CD14-positive monocyte (primary cell): ENCODE results near the gene FAM53B. TPM values are rescaled to one million over a fixed set of nuclear protein-coding genes. Genes with fewer than 3 reads are reported as not detected.

Experiments used
- DNase-seq, 3 donors: peaks; one replicate each; pipeline ENCODE4 v3.0.0-alpha.2; 2011 to 2022
- H2AFZ ChIP-seq: 2 replicates; pipeline ENCODE4 v1.6.0; 2012; ENCODE audit warnings: mild to moderate bottlenecking, low read depth, low read length, inconsistent platforms; ENCODE audit not compliant: insufficient read depth, poor library complexity, severe bottlenecking
- H3K27ac ChIP-seq, 2 donors: 1 replicate in 1 of 2; 2 replicates in 1 of 2; pipeline ENCODE4 v1.5.1; 2012 to 2013; ENCODE audit warnings: low read length in 2 of 2, control low read depth in 1 of 2, inconsistent platforms in 1 of 2, low read depth in 1 of 2, mild to moderate bottlenecking in 1 of 2
- H3K27me3 ChIP-seq, 2 donors: one replicate each; pipeline versions ENCODE4 v1.6.0 to v1.6.1; 2011 to 2013; ENCODE audit warnings: low read length in 2 of 2; ENCODE audit not compliant: control insufficient read depth in 2 of 2, insufficient read depth in 2 of 2
- H3K36me3 ChIP-seq, 2 donors: replicated peaks in 1 of 2; 1 replicate in 1 of 2; 2 replicates in 1 of 2; pipeline versions ENCODE4 v1.5.1 to v1.6.1; 2012 to 2013; ENCODE audit warnings: low read length in 2 of 2, control low read depth in 1 of 2, inconsistent platforms in 1 of 2, mild to moderate bottlenecking in 1 of 2; ENCODE audit not compliant: insufficient read depth in 2 of 2, control insufficient read depth in 1 of 2
- H3K4me1 ChIP-seq, 2 donors: 1 replicate in 1 of 2; 2 replicates in 1 of 2; pipeline versions ENCODE4 v1.5.1 to v1.6.1; 2012 to 2013; ENCODE audit warnings: low read length in 2 of 2, control low read depth in 1 of 2, inconsistent platforms in 1 of 2, mild to moderate bottlenecking in 1 of 2, moderate library complexity in 1 of 2; ENCODE audit not compliant: insufficient read depth in 2 of 2, control insufficient read depth in 1 of 2
- H3K4me2 ChIP-seq: replicated peaks from 2 replicates; pipeline ENCODE3; 2012; ENCODE audit warnings: low read length, moderate library complexity, mild to moderate bottlenecking; ENCODE audit not compliant: poor library complexity, severe bottlenecking; ENCODE audit errors: extremely low read depth
- H3K4me3 ChIP-seq, 3 experiments: fragments of 200-600 bp in 1 of 3; sonication (generic) in 1 of 3; replicated peaks in 1 of 3; 1 replicate in 2 of 3; 2 replicates in 1 of 3; pipeline ENCODE4 v1.5.1; 2011 to 2013; ENCODE audit warnings: low read length in 3 of 3, mild to moderate bottlenecking in 3 of 3, control low read depth in 2 of 3, low read depth in 2 of 3, inconsistent platforms in 1 of 3, moderate library complexity in 1 of 3
- H3K79me2 ChIP-seq: 2 replicates; pipeline ENCODE4 v1.6.0; 2012; ENCODE audit warnings: mild to moderate bottlenecking, control low read depth, inconsistent platforms, low read length, moderate library complexity; ENCODE audit not compliant: insufficient read depth
- H3K9ac ChIP-seq: 2 replicates; pipeline ENCODE4 v1.6.0; 2017; ENCODE audit warnings: low read length, mild to moderate bottlenecking; ENCODE audit not compliant: insufficient read depth, poor library complexity, severe bottlenecking
- H3K9me3 ChIP-seq, 2 donors: replicated peaks in 1 of 2; 1 replicate in 1 of 2; 2 replicates in 1 of 2; pipeline versions ENCODE4 v1.5.1 to v1.6.1; 2012 to 2013; ENCODE audit warnings: low read length in 2 of 2, control low read depth in 1 of 2; ENCODE audit not compliant: control insufficient read depth in 1 of 2, insufficient read depth in 1 of 2
- H4K20me1 ChIP-seq: 2 replicates; pipeline ENCODE4 v1.6.0; 2012; ENCODE audit warnings: mild to moderate bottlenecking, low read length, control low read depth, moderate library complexity; ENCODE audit not compliant: insufficient read depth
- H3K27ac Mint-ChIP-seq, 7 donors: one replicate each; pipeline ENCODE4 v1.8.0; 2020; ENCODE audit warnings: mild to moderate bottlenecking in 7 of 7, mixed read lengths in 7 of 7, moderate library complexity in 6 of 7, inconsistent platforms in 2 of 7
- H3K27me3 Mint-ChIP-seq, 3 donors: one replicate each; pipeline ENCODE4 v1.8.0; 2021 to 2022; ENCODE audit warnings: low read depth in 3 of 3, mild to moderate bottlenecking in 3 of 3, mixed read lengths in 3 of 3, moderate library complexity in 3 of 3, inconsistent platforms in 1 of 3
- H3K36me3 Mint-ChIP-seq, 2 donors: one replicate each; pipeline ENCODE4 v1.8.0; 2020; ENCODE audit warnings: mixed read lengths in 2 of 2, inconsistent platforms in 1 of 2, mild to moderate bottlenecking in 1 of 2
- H3K4me1 Mint-ChIP-seq: one replicate; pipeline ENCODE4 v1.8.0; 2020; ENCODE audit warnings: mild to moderate bottlenecking, mixed read lengths
- H3K4me3 Mint-ChIP-seq, 2 donors: one replicate each; pipeline ENCODE4 v1.8.0; 2020; ENCODE audit warnings: mild to moderate bottlenecking in 2 of 2, mixed read lengths in 2 of 2, moderate library complexity in 1 of 2
- H3K9me3 Mint-ChIP-seq, 7 donors: one replicate each; pipeline ENCODE4 v1.8.0; 2020 to 2022; ENCODE audit warnings: mixed read lengths in 7 of 7, mild to moderate bottlenecking in 6 of 7, moderate library complexity in 6 of 7, inconsistent platforms in 2 of 7
- CTCF ChIP-seq: fragments of 200-600 bp; IDR thresholded peaks from one replicate; pipeline ENCODE4 v1.8.0; 2022; ENCODE audit warnings: antibody characterized with exemption, mild to moderate bottlenecking
- WGBS: methylation state at CpG from one replicate; pipeline ENCODE4 v1.1.5; 2013; ENCODE audit warnings: missing lambda C conversion rate; ENCODE audit not compliant: insufficient coverage; 5-methylcytosine and 5-hydroxymethylcytosine counted together
- intact Hi-C, 2 donors: fragments of 100-400 bp; cut with micrococcal nuclease; formaldehyde crosslinking; loops; one replicate each; pipeline versions ENCODE4 v1.15.0 to v1.15.1; 2023
- polyA plus RNA-seq, 3 donors: library from polyadenylated mRNA; depleted of rRNA in 1 of 3; unstranded in 2 of 3; stranded (reverse) in 1 of 3; fragments of 300-500 nt in 2 of 3; fragments of >200 nt in 1 of 3; fragmentation: Illumina TruSeq in 2 of 3; gene quantifications; 1 replicate in 2 of 3; 2 replicates in 1 of 3; pipeline ENCODE4 v1.2.3, GENCODE V29; 2012 to 2021

Gene FAM53B
- polyA plus RNA-seq, 3 donors = 5.8 to 23.3 (median 12.6) TPM

- Mint-ChIP-seq H3K4me1 (peaks cover 21% of the 10 kb centered on the region), H3K27ac (peak overlapping the region in 3 of 7 donors; percentile 41 to 69 (median 48)), H3K9me3 (no peaks in the 10 kb centered on the region), H3K27me3 (peaks cover 0 to 2% (median 2%) of the 10 kb centered on the region in 3 donors), H3K36me3 (peaks cover 59 to 89% of the 10 kb centered on the region in 2 donors), H3K4me3 (no peak overlapping the region)
- H3K9ac ChIP-seq = no peak overlapping the region
- H3K4me2 ChIP-seq = no peak overlapping the region
- whole genome bisulfite sequencing = 70% methylated on average over 2 of the region's 2 CpGs
- intact Hi-C loops = no loop called here
- no peak overlapping the region for H3K4me3 ChIP-seq
- H3K9me3 ChIP-seq = no peaks in the 10 kb centered on the region
- no peak for DNase-seq
- H3K4me1 ChIP-seq = peaks cover 6 to 8% of the 10 kb centered on the region in 2 donors
- no peak for TF ChIP-seq CTCF
- no peaks in the 10 kb centered on the region for H3K27me3 ChIP-seq
- peaks cover 98% of the 10 kb centered on the region for H3K79me2 ChIP-seq
- H3K36me3 ChIP-seq = peaks cover 39 to 76% of the 10 kb centered on the region in 2 donors
- peak overlapping the region in 1 of 2 donors; percentile 31 for H3K27ac ChIP-seq
- H4K20me1 ChIP-seq = peaks cover 100% of the 10 kb centered on the region
- H2AFZ ChIP-seq = no peak overlapping the region
Measured at GRCh38 chr10:124665091-124665490, 79.1 kb downstream of the FAM53B start.

- H3K36me3 ChIP-seq = peaks cover 32 to 71% of the 10 kb centered on the region in 2 donors
- peaks cover 98% of the 10 kb centered on the region for H4K20me1 ChIP-seq
- peaks cover under 1 to 4% of the 10 kb centered on the region in 2 donors for H3K4me1 ChIP-seq
- H3K9me3 Mint-ChIP-seq = no peaks in the 10 kb centered on the region
- H3K27me3 ChIP-seq = no peaks in the 10 kb centered on the region
- H3K27me3 Mint-ChIP-seq = peaks cover 0 to 2% (median 2%) of the 10 kb centered on the region in 3 donors
- peaks cover 98% of the 10 kb centered on the region for H3K79me2 ChIP-seq
- no peak for TF ChIP-seq CTCF
- H3K4me3 ChIP-seq = no peak overlapping the region
- H3K27ac Mint-ChIP-seq = no peak overlapping the region
- peaks cover 58 to 82% of the 10 kb centered on the region in 2 donors for H3K36me3 Mint-ChIP-seq
- DNase-seq = no peak
- no peaks in the 10 kb centered on the region for H3K9me3 ChIP-seq
- no peak overlapping the region for H3K9ac ChIP-seq
- no peak overlapping the region for H3K4me2 ChIP-seq
- H3K4me3 Mint-ChIP-seq = no peak overlapping the region
- H3K27ac ChIP-seq = no peak overlapping the region
- peaks cover 29% of the 10 kb centered on the region for H3K4me1 Mint-ChIP-seq
- no peak overlapping the region for H2AFZ ChIP-seq
- intact Hi-C loops = no loop called here
- 97% methylated on average over 11 of the region's 11 CpGs for WGBS
Measured at GRCh38 chr10:124663766-124664360, 80.3 kb downstream of the FAM53B start.
